ENCODE data around the gene TTR.

The TTR gene

DNA sequence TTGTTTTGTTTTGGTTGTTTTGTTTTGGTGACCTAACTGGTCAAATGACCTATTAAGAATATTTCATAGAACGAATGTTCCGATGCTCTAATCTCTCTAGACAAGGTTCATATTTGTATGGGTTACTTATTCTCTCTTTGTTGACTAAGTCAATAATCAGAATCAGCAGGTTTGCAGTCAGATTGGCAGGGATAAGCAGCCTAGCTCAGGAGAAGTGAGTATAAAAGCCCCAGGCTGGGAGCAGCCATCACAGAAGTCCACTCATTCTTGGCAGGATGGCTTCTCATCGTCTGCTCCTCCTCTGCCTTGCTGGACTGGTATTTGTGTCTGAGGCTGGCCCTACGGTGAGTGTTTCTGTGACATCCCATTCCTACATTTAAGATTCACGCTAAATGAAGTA is at the start of gene TTR:
TTR (plus strand) TSS at position 250 of the 400 bp plus-strand sequence; CDS start at position 276, 26 bp downstream.
- in situ Hi-C loops (cut with HindIII; ENCODE audit: low sequenced_read_pairs) = no loop called here

DNA sequence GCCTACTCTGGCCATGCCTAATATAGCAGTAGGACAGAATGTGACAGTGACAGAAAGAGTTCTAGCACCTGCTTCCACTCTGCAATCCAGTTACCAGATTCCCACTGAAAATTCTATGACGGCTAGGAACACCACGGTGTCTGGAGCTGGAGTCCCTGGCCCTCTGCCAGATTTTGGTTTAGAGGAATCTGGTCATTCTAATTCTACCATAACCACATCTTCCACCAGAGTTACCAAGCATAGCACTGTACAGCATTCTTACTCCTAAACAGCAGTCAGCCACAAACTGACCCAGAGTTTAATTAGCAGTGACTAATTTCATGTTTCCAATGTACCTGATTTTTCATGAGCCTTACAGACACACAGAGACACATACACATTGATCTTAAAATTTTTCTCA is 45.2 kb upstream of the TTR start:
- in situ Hi-C loops (cut with HindIII; ENCODE audit: low sequenced_read_pairs) = no loop called here

DNA sequence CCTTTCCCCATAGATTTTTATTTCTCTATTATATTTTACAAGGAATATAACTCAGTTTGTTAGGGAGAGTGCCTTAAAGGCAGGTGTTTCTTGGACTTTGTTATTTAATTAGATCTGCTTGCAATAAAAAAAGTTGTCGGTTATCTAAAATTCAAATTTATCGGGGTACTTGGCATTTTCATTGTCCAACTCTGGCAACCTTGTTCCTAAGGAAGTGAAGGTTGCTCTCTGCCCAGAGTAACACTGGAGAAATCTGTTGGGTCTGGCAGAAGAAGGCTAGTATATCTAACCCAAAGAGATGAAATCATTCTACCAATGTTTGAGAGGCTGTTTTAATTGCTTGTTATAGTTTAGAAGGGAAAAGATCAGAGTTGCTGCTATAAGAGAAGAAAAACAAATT is 42.8 kb upstream of the TTR start:
- in situ Hi-C loops (cut with HindIII; ENCODE audit: low sequenced_read_pairs) = no loop called here

DNA sequence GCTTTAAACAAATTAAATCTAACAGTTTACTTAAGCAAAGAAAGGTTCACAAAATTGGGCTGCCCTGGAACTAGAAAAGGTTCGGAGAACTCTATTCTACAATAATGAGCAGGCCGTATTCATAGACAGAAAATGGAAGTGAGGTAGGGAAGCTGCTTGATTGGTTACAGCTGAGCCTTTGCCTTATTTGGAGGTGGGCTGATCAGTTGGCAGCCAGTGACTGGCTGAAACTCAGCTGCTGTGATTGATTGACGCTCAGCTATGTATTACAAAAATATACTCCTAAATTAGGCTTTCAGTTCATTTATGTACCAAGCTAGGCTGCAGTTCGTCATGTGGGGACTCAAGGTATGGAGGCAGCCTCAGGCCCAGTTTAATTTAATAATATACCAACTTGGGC is 42.3 kb upstream of the TTR start:
- in situ Hi-C loops (cut with HindIII; ENCODE audit: low sequenced_read_pairs) = no loop called here

DNA sequence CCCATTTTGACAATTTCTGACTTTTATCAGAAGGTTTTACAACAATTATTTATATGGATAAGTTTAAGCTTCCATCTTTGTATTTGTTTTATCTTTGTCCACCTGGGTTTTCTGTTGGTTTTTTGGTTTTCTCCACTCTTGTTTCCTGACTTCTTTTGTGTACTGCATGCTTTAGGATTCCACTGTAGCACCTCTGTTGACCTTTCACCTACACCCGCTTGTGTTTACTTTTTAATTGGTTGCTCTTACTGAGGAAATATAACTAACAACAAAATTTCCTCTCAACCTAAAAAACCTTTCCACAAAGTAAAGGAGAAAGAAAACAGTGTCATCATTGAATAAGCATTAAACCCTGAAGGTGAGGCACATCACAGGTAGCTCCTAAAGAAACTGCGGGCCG is 39.8 kb upstream of the TTR start:
- in situ Hi-C loops (cut with HindIII; ENCODE audit: low sequenced_read_pairs) = no loop called here

DNA sequence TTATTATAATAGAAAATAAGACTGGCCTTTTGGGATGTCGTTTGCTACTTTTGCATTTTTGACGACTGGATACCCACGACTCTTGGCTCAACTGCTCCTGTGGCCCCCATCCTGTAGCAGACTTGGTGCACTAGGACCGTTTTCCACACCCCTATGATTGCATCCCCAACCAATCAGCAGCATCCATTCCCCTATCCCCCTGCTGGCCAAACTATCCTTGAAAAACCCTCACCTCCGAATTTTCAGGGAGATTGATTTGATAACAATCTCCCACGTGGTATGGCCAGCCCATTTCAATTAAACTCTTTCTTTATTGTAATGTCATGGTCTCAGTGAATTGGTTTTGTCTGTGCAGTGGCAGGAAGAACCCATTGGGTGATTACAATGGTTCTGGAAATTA is 37.9 kb upstream of the TTR start:
- in situ Hi-C loops (cut with HindIII; ENCODE audit: low sequenced_read_pairs) = no loop called here

DNA sequence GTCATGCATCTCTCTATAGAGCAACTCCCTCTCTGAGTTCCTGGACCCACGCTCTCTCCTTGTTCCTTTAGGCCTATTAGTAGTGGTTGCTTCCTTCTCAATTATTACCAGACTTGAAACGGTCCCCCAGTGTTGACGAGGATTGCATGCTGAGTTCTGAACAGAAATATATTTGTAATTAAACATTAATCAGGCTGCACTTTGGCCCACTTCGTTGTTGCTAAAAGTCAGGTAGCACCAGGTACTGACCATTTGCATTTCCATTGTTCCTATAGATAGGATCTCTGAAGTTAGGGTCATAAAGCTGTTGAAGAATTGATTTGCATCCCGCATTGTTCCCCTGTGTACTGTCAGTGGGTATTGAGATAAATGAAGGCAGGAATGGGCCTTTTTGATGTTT is 36.9 kb upstream of the TTR start:
- in situ Hi-C loops (cut with HindIII; ENCODE audit: low sequenced_read_pairs) = no loop called here

DNA sequence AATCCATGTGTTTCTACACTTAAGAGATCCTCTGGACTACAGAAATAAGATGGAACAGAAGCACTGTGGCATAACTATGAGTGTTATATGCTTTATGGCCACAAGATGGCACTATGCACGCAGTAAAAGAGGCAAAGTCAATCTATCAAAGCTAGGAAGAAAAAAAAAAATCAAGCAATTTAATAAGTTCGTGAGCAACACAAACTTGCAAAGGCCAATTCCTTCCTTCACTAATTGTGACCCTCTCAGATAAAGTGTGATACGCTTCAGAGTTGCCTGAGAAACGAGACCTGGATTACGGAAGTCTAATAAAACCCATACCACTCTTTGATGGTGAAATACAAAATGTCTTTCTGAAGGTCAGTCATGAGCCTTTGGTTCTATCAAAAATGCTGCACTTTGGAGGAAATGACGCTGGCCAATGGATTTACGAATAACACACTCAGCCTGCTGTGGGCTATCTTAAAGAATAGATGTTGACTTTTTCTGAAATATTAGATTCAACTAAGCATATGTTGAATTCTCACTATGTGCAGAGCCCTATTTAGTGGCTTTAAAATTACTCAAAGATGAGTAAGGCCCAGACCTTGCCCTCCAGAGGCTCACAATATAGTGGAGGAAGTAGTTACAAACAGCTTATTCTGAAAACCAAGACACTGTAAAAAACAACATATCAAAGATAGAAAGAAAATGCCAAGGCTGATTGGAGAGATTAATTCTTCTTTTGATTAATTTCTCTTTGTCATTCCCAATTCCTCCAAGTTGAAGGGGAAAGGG is 35.5 kb upstream of the TTR start:
- in situ Hi-C loops (cut with HindIII; ENCODE audit: low sequenced_read_pairs) = no loop called here

DNA sequence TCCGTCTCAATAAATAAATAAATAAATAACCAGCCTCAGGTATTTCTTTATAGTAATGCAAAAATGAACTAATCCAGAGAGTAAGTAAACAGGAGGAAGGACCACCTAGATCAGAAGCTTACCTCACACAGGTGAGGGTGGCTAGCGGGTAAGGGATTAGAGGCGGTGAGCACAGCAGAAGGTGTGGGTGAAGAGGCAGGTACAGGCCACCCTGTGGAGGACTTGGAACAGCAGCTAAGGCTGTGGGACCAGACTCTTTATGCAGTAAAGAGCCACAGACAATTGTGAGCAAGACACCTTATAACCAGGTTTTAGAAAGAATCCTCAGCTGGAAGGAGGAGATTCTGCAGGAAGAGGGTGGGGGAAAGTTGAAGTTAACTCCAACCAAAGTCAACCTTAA is 34.2 kb upstream of the TTR start:
- in situ Hi-C loops (cut with HindIII; ENCODE audit: low sequenced_read_pairs) = no loop called here

DNA sequence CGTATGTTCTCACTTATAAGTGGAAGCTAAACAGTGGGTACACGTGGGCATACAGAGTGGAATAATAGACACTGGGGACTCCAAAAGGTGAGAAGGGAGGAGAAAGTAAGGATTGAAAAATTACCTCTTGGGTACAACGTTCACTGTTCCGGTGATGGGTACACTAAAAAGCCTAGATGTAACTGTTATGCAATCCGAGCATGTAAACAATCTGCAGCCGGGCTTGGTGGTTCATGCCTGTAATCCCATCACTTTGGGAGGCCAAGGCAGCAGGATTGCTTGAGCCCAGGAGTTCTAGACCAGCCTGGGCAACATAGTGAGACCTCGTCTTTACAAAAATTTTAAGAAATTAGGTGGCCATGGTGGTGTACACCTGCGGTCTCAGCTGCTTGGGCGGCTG is 33.1 kb upstream of the TTR start:
- in situ Hi-C loops (cut with HindIII; ENCODE audit: low sequenced_read_pairs) = no loop called here

DNA sequence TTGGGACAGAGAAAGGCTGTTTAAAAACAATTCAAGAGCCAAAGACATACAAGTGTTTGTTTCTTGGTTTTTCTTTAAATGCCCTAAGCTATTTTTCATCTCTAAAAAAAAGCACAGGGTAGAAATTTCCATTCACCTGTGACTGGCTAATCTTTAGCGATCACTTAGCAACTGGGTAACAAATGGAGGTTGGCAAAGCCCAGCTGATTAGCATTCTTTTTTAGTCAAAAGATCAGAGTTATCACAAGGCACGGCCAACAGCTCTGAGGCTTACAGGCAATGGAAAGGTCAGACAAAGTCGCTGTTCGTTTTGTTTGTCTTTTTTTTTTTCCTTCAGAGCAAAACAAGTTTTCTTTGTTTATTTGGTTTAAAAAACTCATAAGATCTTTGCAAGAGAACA is 29.0 kb upstream of the TTR start:
- in situ Hi-C loops (cut with HindIII; ENCODE audit: low sequenced_read_pairs) = loop anchor here (5.0 to 10.0 kb wide), 2 partner anchors 160 to 252 kb away; no protein-coding TSS in a partner anchor

DNA sequence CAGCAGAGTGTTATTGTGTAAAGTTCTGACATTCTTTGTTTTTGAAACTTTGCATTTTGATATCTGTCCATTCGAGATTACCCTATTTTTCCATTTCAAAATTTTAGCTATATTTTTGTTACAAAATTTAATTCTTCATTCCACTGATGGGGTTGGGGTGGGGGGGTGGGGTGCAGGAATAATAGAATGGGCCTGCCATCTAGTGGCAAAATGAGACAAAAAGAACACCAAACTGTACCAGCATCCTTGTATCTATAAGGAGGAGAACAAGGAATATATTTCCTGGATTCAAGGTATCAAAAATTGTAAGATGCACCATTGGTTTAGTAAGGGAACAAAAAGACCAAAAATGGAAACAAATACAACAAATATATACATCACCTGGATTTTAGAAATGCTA is 27.9 kb upstream of the TTR start:
- in situ Hi-C loops (cut with HindIII; ENCODE audit: low sequenced_read_pairs) = loop anchor here (5.0 to 10.0 kb wide), 2 partner anchors 159 to 251 kb away; no protein-coding TSS in a partner anchor

DNA sequence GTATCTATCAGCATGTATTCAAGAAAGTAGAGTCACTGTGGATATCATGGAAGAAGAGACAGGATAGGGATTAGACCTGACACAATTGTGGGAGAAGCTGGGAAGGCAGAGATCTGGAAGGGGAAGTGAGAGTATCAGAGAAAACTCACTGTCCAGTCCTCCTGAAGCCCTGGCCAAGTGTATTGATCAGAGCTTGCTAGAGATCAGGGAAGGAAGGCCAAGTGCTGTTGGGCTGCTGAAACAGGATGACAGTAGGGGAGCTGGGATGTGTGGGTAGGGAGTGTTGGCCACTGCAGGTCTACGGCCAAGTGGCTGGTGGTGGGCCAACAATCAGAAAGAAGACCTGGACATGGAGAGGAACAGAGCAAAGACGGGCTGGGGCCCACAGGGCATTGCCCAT is 26.3 kb upstream of the TTR start:
- in situ Hi-C loops (cut with HindIII; ENCODE audit: low sequenced_read_pairs) = loop anchor here (10.0 kb wide), 1 partner anchor 249 kb away; no protein-coding TSS in a partner anchor

DNA sequence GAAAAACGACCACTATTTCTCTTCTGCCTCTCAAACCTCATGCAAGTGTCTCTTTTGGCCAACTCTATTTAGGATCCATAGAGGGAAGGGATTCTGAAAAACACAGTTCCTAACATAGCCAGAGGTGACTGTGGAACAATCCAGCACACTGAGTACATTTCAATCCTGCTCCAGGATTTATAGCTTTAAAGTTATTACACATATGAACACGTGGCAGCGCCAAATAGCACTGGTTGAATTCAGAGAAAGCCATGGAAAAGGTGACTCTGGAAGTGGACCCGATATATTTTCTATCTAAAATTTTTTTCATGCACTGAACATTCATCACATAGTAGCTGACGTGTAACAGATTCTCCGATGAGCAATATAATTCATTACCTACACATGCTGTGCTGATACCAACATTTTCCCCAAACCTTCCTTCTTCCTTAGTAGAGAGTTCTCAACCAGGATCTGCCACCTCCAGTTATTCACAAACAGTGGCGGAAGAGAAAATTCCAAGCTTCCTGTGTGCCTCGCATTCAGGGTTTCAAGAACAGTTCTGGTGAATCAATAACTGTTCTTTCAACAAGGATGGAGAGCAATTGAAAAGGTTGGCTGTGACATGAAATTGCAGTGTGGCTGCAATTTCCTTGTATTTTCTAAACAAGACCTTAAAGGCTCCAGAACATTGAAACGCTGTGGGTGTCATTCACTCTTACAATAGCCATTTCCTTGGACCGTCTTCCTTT is 25.7 kb upstream of the TTR start:
- in situ Hi-C loops (cut with HindIII; ENCODE audit: low sequenced_read_pairs) = loop anchor here (10.0 kb wide), 1 partner anchor 249 kb away; no protein-coding TSS in a partner anchor

DNA sequence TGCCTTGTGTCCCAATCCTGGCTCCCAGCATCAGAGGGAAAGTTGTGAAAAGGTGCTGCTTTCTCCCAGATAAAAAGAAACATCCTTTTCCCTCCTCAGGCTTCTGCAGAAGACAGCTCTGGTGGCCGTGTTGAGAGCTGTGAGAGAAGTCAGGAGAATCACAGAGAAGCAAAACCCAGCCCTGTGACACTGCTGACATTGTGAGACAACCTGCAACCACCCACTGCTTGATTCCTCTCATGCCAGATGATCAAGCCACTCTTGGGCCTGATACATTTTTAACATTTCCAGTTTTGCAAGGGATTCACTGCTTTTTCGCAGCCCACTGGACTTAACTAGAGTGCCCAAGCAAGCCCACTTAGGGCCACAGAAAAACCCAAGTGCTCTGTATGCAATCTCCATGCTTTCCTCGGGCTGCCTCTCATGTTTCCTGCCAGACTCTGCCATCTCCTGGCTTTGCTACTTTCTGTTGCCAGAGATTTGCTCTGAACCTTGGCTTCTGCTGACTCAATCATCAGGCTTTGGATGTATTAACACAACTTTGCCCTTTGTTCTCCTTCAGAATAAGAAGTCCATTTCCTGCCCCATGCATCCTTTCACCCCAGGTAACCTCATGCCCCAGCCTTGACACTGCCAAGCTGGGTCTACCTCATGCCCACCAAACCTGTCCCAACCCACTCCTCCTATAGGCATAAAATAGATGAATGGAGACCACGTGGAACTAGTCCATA is 24.9 kb upstream of the TTR start:
- in situ Hi-C loops (cut with HindIII; ENCODE audit: low sequenced_read_pairs) = loop anchor here (10.0 kb wide), 1 partner anchor 248 kb away; no protein-coding TSS in a partner anchor

DNA sequence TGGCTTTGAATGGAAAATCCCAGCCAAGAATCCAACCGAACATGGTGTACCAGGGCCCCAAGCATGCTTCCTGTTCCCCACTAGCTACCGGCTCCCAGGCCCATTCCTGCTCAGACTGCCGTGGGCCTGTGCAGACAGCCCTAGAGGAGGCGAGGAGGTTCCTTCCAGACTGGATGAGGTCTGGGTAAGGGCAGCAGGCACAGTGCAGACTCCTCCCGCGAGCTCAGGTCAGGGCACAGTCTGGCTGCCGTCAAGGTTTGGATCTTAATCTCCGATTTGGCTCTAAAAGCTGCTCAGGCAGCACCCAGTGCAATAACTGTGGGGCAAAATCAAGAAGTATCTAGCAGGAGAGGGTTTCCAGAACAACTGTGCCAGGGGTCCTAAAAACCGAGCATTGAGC is 19.3 kb upstream of the TTR start:
- in situ Hi-C loops (cut with HindIII; ENCODE audit: low sequenced_read_pairs) = no loop called here

DNA sequence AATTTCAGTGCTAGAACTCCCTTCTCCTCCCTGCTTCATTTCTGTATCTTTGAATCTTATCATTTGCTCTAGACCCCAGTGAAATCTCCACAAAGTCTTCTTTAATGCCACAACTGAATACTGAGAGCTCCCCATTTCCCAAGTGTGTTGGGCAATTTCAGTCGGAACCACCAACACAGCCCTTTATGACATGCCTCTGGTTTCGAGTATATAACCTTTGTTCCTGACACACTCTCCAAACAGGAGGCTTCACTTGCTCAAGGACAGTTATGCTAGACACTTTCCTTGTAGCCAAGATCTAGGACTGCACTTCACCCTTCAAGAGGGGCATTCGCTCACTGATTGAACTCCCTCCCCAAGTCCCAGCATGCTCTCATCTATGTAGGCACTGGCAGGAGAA is 18.6 kb upstream of the TTR start:
- in situ Hi-C loops (cut with HindIII; ENCODE audit: low sequenced_read_pairs) = no loop called here

DNA sequence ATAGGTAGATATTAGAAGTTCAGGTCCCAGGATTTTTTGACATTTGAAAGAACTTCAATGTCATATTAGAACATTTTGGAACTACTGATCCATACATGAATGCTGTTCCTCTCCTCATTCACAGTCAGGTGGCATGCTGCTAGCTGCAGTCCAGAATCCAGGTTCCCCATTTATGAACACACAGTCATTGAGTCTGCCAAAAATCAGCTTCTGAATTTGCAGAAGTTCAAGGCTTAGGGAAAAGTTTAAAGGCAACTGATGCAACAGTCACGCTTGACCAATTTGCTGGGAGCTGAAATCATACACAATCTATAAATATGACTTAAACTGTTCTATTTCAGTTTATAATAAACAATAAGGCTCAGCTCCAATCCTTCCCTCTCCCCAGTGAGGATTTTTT is 17.3 kb upstream of the TTR start:
- in situ Hi-C loops (cut with HindIII; ENCODE audit: low sequenced_read_pairs) = no loop called here

DNA sequence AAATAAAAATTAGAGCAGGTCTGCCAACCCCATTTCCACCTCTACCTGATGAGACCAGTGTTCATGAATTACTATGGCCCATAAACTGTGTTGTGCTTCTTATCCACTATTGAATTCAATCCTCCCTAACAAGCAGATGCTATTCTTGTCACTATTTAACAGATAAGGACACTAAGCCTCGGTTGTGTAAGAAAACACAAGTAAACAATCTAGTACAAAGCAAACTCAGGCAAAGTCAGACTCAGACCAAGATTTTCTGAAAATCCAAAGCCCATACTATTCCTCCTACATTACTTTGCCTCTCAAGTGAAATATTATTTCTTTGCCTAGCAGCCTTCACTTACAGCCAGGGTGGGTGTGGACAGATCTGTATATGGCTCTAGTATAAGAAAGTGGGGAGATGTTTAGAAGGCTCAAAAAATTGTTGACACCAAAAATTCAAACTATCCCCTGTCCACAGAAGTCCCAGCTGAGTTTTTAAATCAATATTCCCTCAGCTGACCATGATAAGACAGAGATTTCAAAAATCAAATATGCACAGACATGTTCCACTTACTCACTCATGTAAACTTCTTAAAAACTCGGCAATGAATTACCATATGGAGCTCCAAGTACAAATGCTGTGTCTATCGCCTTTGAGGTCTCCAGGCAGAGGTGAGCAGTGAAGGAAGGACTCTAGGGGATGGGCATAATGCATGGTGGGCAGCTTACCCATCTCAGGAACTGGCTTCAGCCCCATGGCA is 16.0 kb upstream of the TTR start:
- in situ Hi-C loops (cut with HindIII; ENCODE audit: low sequenced_read_pairs) = no loop called here

DNA sequence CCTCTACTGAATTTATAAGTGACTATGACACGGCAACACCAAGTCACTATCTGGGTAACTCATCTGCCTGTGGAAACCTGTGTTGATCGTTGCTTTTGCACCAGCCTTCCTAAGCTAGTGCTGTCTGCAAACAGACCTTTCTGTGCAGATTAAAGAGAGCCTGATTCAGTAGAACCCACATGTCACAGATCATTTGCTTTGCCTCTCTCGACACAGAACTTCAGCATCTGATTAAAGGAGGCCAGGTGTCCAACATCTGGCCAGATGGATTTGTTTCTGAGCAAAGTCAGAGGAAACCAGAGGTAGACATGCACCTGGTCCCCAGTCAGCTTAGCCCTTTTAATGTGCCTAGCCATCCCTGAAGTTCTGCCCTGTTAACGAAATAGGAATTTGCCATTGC is 15.0 kb upstream of the TTR start:
- in situ Hi-C loops (cut with HindIII; ENCODE audit: low sequenced_read_pairs) = no loop called here

DNA sequence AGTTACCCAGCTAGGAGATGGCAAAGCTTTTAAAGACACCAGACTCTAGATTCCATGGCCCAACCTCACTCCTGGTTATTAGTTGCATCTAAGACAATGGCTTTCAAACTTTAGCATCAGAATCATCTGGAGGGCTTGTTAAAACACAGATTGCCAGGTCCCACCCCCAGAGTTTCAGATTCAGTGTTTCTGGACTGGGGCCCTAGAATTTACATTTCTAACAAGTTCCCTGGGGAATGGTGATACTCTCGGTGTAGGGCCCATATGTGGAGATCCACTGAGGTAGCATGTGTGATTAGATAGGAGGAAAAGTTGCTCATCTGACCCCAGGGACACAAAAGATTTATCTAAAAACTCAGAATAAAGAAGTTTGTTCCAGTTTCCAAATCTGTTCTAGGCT is 14.5 kb upstream of the TTR start:
- in situ Hi-C loops (cut with HindIII; ENCODE audit: low sequenced_read_pairs) = no loop called here

Measured in endothelial cell of hepatic sinusoid (primary cell).